Measurements from ENCODE around the gene RCCD1.

RCCD1 gene

GRCh38 chr15:90945091-90945490 is 9.6 kb upstream of the RCCD1 start:
- no peak for DNase-seq (ENCODE audit: low spot score)

DNA sequence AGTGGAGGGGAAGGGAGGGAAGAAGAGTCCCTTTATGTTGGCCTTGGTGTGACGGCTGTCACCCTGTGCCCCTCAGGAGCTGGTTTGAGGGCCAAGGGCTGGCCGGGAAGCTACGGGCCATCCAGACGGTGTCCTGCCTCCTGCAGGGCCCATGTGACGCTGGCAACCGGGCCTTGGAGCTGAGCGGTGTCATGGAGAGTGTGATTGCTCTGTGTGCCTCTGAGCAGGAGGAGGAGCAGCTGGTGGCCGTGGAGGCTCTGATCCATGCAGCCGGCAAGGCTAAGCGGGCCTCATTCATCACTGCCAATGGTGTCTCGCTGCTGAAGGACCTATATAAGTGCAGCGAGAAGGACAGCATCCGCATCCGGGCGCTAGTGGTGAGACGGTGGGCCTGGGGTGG is 8.1 kb upstream of the RCCD1 start:
- no peak for DNase-seq (ENCODE audit: low spot score)

GRCh38 chr15:90946941-90947576 is 7.6 kb upstream of the RCCD1 start:
- DNase-seq (ENCODE audit: low spot score): no peak

- no peak for DNase-seq (ENCODE audit: low spot score)
These were observed 6.9 kb upstream of the RCCD1 start for GRCh38 chr15:90947577-90948357.

DNA sequence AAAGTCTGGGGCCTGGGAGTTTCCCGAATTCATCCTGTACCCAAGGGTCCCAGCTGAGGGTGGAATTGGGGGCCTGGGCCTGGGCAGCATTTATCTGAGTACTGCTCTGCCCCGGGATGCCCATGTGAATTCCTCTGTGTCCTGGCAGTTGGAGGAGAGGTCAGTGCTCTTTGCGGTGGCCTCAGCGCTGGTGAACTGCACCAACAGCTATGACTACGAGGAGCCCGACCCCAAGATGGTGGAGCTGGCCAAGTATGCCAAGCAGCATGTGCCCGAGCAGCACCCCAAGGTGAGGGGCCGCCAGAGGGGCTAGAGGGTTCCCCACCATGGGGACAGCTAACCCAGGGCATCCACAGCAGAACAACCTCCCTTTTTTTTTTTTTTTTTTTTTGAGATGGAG is 6.2 kb upstream of the RCCD1 start:
- no peak for DNase-seq (ENCODE audit: low spot score)

DNA sequence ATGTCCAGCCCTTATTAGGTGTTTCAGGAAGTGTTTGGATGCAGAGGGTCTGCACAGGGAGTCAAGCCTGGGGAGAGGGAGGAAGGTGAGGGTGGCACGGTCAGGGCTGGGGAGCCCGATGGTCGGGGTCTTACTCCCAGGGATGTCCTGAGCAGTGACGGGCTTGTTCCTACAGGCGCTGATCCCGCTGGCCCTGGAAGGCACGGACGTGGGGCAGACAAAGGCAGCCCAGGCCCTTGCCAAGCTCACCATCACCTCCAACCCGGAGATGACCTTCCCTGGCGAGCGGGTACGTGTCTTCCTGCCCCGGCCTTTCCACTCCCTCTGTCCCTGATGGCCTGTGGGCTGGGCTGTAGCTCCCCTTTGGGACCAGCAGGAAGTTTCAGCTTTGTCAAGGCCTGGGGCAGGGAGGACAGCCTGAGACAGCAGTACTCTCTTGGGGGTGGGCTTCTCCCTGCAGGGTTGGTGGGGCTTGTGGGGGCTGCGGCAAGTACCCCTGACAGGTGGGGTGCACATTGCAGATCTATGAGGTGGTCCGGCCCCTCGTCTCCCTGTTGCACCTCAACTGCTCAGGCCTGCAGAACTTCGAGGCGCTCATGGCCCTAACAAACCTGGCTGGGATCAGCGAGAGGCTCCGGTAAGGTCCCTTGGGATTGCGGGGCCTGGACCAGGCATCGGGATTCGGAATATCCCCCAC is 4.6 kb upstream of the RCCD1 start:
- no peak for DNase-seq (ENCODE audit: low spot score)

GRCh38 chr15:90950676-90951075 is 4.0 kb upstream of the RCCD1 start:
- no peak for DNase-seq (ENCODE audit: low spot score)

DNA sequence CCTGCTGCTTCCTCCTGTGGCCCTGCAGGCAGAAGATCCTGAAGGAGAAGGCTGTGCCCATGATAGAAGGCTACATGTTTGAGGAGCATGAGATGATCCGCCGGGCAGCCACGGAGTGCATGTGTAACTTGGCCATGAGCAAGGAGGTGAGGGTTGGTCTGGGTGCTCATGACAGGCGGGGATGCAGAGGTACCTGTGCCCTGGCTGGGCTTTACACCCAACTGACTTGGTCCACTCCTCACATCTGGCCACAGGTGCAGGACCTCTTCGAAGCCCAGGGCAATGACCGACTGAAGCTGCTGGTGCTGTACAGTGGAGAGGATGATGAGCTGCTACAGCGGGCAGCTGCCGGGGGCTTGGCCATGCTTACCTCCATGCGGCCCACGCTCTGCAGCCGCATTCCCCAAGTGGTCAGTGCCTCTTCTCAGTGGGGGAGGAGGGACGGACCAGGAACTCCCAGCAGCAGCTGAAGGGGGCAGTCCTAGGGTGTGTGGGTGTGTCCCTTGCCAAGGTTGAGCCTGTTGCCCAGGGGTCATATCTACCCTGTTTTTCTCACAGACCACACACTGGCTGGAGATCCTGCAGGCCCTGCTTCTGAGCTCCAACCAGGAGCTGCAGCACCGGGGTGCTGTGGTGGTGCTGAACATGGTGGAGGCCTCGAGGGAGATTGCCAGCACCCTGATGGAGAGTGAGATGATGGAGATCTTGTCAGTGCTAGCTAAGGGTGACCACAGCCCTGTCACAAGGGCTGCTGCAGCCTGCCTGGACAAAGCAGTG is 1.6 kb upstream of the RCCD1 start:
- DNase-seq (ENCODE audit: low spot score): no peak

DNA sequence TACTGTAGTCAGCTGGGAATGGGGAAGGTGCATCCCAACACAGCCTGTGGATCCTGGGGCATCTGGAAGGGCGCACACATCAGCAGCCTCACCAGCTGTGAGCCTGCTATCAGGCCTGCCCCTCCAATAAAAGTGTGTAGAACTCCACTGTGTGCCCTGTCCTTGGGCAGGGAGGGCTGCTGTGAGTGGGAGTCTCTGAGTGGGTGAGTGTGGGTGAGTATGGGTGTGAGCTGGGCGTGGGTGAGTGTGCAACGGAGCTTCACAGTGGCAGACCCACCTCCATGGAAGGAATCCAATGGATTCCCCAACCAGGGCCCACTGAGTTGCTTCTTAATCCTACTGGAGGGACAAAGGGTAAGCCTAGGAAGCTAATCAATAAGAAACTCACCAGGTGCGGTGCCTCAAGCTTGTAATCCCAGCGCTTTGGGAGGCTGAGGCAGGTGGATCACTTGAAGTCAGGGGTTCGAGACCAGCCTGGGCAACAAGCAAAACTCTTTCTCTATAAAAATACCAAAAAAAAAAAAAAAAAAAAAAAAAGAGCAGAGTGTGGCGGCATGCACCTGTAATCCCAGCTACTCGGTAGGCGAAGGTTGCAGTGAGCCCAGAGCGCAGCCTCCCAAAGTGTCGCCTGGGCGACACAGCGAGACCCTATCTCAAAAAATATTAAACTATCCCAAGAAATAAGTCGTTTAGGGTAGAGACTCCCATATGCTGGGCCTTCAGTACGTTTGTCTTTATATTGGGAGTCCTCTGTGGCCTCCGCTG is 555 bp upstream of the RCCD1 start:
- no peak for DNase-seq (ENCODE audit: low spot score)

- no peak for DNase-seq (ENCODE audit: low spot score)
These were observed 1.1 kb downstream of the RCCD1 start for GRCh38 chr15:90955624-90956273.

DNA sequence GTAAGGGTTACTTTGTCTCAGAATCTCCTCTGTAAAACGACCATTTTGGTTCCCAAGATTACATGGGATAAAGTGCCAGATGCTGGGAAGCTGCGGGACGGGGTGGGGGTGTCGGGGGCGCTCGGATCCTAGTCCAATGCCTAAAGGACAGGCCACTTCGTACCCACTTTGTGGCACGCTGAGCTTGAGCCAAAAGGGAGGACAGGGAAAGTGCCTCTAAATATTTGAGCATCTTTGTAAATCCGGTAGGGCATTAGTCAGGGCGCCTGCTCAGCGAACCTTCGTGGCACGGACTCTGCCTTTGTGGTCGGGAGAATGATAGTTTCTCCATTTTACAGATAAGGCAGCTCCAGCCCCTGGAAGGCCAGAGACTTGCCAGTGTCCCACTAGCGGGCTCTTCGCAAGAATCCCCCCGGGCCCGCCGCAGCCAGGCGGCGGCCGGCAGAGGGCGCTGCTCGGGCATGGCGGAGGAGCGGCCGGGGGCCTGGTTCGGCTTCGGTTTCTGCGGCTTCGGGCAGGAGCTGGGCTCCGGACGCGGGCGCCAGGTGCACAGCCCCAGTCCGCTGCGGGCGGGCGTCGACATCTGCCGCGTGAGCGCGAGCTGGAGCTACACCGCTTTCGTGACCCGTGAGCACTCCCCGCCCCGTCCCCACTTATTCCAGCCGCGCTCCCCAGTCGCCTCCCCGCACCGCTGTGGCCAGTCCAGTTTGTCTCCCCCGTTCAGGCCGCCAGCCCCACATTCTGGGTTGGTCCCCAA is 1.8 kb downstream of the RCCD1 start:
- no peak for DNase-seq (ENCODE audit: low spot score)

DNA sequence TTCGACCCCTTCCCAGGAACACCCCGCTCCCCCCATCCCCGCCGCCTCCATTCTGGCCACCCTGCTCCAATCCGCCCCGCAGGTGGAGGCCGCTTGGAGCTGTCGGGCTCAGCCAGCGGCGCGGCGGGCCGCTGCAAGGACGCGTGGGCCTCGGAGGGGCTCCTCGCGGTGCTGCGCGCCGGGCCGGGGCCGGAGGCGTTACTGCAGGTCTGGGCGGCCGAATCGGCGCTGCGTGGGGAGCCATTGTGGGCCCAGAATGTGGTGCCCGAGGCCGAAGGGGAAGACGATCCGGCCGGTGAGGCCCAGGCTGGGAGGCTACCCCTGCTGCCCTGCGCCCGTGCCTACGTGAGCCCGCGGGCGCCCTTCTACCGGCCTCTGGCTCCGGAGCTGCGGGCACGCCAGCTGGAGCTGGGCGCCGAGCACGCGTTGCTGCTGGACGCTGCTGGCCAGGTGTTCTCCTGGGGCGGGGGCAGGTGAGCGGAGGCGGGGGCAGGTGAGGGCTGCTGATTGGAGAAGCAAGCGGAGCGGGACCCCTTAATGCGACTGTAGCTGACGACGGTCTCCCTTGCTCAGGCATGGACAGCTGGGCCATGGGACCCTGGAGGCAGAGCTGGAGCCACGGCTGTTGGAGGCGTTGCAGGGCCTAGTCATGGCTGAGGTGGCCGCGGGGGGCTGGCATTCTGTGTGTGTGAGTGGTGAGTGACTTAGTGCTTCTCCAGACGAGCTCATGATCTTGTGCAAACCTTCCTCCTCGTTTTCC is 2.5 kb downstream of the RCCD1 start:
- DNase-seq (ENCODE audit: low spot score): no peak

GRCh38 chr15:90957791-90958190 is 3.1 kb downstream of the RCCD1 start:
- no peak for DNase-seq (ENCODE audit: low spot score)

DNA sequence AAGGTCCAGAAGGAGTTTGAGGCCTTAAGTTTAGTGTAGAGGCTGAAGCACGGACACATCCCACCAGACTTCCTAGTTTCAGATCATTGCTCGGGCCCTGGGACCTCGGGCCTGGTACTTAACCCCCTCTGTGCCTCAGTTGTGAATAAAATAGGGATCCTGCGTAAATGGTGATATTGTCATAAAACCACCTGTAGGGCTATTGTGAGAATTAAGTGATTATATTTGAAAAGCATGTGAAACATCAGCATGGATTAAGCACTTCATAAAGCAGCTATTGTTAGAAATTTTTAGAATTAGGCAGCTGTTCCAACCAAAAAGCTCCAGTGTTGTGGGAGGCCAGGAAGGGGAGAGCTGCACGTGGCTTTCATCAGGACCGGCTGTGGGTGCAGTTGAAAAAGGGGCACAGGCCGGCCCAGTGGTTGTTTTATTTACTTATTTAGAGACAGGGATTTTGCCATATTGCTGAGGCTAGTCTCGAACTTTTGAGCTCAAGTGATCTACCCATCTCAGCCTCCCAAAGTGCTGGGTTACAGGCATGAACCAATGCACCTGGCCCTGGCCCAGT is 4.4 kb downstream of the RCCD1 start:
- no peak for DNase-seq (ENCODE audit: low spot score)

- DNase-seq (ENCODE audit: low spot score): no peak
These were observed 5.2 kb downstream of the RCCD1 start for GRCh38 chr15:90959894-90960293.

DNA sequence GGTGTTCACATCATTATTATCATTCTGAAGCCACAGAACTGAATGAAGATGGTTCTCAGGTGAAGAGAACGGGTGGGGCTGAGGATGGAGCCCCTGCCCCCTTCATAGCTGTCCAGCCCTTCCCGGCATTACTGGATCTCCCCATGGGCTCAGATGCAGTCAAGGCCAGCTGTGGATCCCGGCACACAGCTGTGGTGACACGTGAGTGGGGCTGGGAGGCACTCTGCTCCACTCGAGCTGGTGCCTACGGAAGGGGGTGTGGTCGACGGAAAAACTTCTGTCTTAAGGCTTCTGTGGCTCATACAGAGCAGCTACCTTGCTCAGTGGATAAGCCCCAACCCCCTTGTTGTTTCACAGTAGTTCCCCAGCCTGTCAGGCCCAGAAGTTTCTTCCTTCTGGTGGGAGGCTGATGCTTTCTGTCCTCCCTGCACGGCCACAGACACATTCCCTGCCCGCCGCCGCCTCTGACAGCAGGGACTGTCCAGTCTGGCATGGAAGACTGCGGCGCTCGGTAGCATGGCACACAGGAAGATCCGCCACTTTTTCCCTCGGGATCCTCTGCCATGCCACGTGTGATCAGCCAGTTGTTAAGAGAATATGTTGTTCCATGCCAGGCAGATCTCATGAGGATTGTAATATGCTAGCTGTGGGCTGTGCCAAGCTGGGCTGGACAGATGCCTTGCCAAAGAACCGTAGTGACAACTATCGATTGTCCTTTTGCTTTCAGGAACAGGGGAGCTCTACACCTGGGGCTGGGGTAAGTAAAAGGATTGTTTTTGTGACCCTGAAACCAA is 5.8 kb downstream of the RCCD1 start:
- no peak for DNase-seq (ENCODE audit: low spot score)

DNA sequence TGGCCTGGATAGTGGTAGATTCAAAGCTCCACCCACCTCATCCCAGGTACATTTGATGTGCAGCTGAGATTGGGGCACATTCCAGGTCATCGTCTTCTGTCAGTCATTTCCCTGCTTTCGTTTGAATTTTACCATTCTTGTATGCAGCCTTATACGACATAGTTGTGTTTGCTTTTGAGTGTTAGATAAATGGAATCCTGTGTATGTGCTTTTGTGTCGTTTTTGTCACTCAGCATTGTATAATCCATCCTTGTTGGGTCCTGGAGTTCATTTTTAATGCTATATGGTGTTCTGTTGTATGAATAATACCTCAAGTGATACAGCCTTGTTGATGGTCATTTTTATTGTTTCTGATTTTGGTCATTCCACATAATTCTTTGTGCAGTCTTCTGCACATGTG is 7.3 kb downstream of the RCCD1 start:
- DNase-seq (ENCODE audit: low spot score): no peak

DNA sequence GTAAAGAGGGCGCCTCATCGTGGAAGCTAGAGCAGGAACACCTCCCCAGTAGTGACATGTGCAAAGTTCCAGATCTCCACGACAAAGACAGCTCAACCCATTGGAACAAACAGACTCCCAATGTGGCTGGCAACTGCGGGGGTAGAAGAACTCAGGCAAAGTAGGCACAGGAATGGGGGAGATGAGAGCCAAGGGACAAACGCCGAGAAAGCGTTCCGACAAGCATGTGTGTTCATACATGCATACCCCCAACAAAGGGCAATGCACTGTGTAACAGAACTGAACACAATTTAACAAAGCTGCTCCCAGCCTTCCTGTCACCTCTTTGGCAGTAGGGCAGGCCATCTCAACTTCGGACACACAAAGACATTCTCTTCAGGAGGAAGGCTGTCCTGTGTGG is 11.6 kb downstream of the RCCD1 start:
- DNase-seq (ENCODE audit: low spot score): no peak

GRCh38 chr15:90967206-90967605 is 12.5 kb downstream of the RCCD1 start:
- no peak for DNase-seq (ENCODE audit: low spot score)
